Measurements from ENCODE around the gene CADPS2. TPM values are rescaled to one million over a fixed set of nuclear protein-coding genes. Genes with fewer than 3 reads are reported as not detected.
"Not testable (repeated sequence)": the region's sequence is repeated elsewhere in the genome, so short reads cannot be mapped to it uniquely, and the experiment has no call there.

CADPS2 gene
- total RNA-seq, 1 experiment from 2014 or later, result 12.2 TPM

DNA sequence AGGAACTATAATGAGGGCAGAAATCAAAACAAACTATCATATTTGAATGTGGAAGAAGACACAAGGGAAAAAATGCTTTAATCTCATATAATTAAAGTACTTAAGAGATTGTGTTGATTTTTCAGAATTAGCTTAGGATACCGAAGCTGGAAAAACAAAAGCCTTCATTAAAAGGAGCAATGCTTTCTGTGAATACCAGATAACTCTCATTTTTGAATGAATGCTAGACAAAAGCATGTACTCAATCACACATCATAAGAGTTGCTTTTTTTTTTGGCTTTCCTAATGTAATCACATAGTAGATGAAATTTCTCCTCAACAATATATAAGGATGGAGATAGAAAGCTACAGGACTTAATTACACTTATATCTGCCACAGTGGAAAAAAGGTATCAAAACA lies 43.3 kb downstream of the CADPS2 start:
- no peak overlapping the region for H3K4me3 Mint-ChIP-seq
- POLR2A ChIA-PET, result no interaction called here
- H3K9me3 Mint-ChIP-seq, result peaks cover 12% of the 10 kb centered on the region
- peaks cover 19% of the 10 kb centered on the region for H3K4me1 Mint-ChIP-seq
- CTCF ChIA-PET, result interaction anchor here (1.3 kb wide), 1 partner anchor 8 kb away, joined by 3 read pairs; no protein-coding TSS in a partner anchor
- H3K27ac Mint-ChIP-seq, result no peak overlapping the region
- ATAC-seq (no peak), DNase-seq (ENCODE audit: low spot score) (no peak)
- TF ChIP-seq MXD4 (CRISPR knock-in tag; IDR thresholded peaks at IDR 0.05; ENCODE audit: borderline replicate concordance) (no peak), OVOL2 (CRISPR knock-in tag; IDR thresholded peaks at IDR 0.05; ENCODE audit: borderline replicate concordance) (no peak)
- H3K27me3 Mint-ChIP-seq (ENCODE audit: low read depth), result no peaks in the 10 kb centered on the region
- no peaks in the 10 kb centered on the region for H3K36me3 Mint-ChIP-seq

GRCh38 chr7:122836286-122836685 lies 50.0 kb downstream of the CADPS2 start:
- H3K4me3 Mint-ChIP-seq; DNase-seq (ENCODE audit: low spot score); H3K27ac Mint-ChIP-seq; H3K27me3 Mint-ChIP-seq (ENCODE audit: low read depth); CTCF ChIA-PET; POLR2A ChIA-PET; ATAC-seq: not testable (repeated sequence)
- Mint-ChIP-seq H3K9me3 (peaks cover 30% of the 10 kb centered on the region), H3K4me1 (peaks cover 17% of the 10 kb centered on the region), H3K36me3 (peaks cover 20% of the 10 kb centered on the region)

- peaks cover 22% of the 10 kb centered on the region for H3K4me1 Mint-ChIP-seq
- H3K4me3 Mint-ChIP-seq, result peak overlapping the region; percentile 64
- H3K27ac Mint-ChIP-seq, result peak overlapping the region; percentile 43; the same call in 1 of the 2 replicates
- peak; percentile 77 for DNase-seq (ENCODE audit: low spot score)
- TF ChIP-seq, protein P1, sequence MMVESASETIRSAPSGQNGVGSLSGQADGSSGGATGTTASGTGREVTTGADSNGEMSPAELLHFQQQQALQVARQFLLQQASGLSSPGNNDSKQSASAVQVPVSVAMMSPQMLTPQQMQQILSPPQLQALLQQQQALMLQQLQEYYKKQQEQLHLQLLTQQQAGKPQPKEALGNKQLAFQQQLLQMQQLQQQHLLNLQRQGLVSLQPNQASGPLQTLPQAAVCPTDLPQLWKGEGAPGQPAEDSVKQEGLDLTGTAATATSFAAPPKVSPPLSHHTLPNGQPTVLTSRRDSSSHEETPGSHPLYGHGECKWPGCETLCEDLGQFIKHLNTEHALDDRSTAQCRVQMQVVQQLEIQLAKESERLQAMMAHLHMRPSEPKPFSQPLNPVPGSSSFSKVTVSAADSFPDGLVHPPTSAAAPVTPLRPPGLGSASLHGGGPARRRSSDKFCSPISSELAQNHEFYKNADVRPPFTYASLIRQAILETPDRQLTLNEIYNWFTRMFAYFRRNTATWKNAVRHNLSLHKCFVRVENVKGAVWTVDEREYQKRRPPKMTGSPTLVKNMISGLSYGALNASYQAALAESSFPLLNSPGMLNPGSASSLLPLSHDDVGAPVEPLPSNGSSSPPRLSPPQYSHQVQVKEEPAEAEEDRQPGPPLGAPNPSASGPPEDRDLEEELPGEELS (CRISPR knock-in tag; IDR thresholded peaks at IDR 0.05), result 0 out of 2 replicates have a peak, but pooled peaks have one; percentile 56
- TF ChIP-seq SP1 (CRISPR knock-in tag; conservative IDR thresholded peaks at IDR 0.05), result 0 out of 2 replicates have a peak, but pooled peaks have one; percentile 46
- TF ChIP-seq TP53 (CRISPR knock-in tag; IDR thresholded peaks at IDR 0.05), result 0 out of 2 replicates have a peak, but pooled peaks have one; percentile 37
- TF ChIP-seq ZNF281 (CRISPR knock-in tag; IDR thresholded peaks at IDR 0.05), result peak; percentile 92; the same call in 1 of the 2 replicates
- TF ChIP-seq FOXP1 (CRISPR knock-in tag; IDR thresholded peaks at IDR 0.05; ENCODE audit: borderline replicate concordance), result peak; percentile 76; the same call in 1 of the 2 replicates
- peak; percentile 94 for TF ChIP-seq FOXK1 (CRISPR knock-in tag; IDR thresholded peaks at IDR 0.05)
- H3K27me3 Mint-ChIP-seq (ENCODE audit: low read depth); ATAC-seq: not testable (repeated sequence)
- ChIA-PET CTCF (interaction anchor here (0.7 to 1.7 kb wide), 3 partner anchors 9 to 52 kb away, joined by 3 to 8 read pairs (median 7); partner anchors contain the start of gene CADPS2), POLR2A (interaction anchor here (0.6 kb wide), 1 partner anchor 31 kb away, joined by 3 read pairs; no protein-coding TSS in a partner anchor)
- H3K9me3 Mint-ChIP-seq, result peaks cover 30% of the 10 kb centered on the region
- peaks cover 20% of the 10 kb centered on the region for H3K36me3 Mint-ChIP-seq
Observed at GRCh38 chr7:122834571-122834942, 51.7 kb downstream of the CADPS2 start.

GRCh38 chr7:122833888-122834570 lies 52.2 kb downstream of the CADPS2 start:
- ATAC-seq (peak; percentile 28), DNase-seq (ENCODE audit: low spot score) (no peak)
- ChIA-PET CTCF (interaction anchor here (1.6 to 1.7 kb wide), 2 partner anchors 31 to 52 kb away, joined by 7 to 8 read pairs; partner anchors contain the start of gene CADPS2), POLR2A (no interaction called here)
- Mint-ChIP-seq H3K4me1 (peaks cover 22% of the 10 kb centered on the region), H3K27me3 (ENCODE audit: low read depth) (no peaks in the 10 kb centered on the region), H3K9me3 (peaks cover 30% of the 10 kb centered on the region), H3K36me3 (peaks cover 20% of the 10 kb centered on the region), H3K4me3 (peak overlapping the region; percentile 64), H3K27ac (peak overlapping the region; percentile 40)
- 0 out of 2 replicates have a peak, but pooled peaks have one; percentile 46 for TF ChIP-seq AR (CRISPR knock-in tag; IDR thresholded peaks at IDR 0.05)
- TF ChIP-seq, protein P2, sequence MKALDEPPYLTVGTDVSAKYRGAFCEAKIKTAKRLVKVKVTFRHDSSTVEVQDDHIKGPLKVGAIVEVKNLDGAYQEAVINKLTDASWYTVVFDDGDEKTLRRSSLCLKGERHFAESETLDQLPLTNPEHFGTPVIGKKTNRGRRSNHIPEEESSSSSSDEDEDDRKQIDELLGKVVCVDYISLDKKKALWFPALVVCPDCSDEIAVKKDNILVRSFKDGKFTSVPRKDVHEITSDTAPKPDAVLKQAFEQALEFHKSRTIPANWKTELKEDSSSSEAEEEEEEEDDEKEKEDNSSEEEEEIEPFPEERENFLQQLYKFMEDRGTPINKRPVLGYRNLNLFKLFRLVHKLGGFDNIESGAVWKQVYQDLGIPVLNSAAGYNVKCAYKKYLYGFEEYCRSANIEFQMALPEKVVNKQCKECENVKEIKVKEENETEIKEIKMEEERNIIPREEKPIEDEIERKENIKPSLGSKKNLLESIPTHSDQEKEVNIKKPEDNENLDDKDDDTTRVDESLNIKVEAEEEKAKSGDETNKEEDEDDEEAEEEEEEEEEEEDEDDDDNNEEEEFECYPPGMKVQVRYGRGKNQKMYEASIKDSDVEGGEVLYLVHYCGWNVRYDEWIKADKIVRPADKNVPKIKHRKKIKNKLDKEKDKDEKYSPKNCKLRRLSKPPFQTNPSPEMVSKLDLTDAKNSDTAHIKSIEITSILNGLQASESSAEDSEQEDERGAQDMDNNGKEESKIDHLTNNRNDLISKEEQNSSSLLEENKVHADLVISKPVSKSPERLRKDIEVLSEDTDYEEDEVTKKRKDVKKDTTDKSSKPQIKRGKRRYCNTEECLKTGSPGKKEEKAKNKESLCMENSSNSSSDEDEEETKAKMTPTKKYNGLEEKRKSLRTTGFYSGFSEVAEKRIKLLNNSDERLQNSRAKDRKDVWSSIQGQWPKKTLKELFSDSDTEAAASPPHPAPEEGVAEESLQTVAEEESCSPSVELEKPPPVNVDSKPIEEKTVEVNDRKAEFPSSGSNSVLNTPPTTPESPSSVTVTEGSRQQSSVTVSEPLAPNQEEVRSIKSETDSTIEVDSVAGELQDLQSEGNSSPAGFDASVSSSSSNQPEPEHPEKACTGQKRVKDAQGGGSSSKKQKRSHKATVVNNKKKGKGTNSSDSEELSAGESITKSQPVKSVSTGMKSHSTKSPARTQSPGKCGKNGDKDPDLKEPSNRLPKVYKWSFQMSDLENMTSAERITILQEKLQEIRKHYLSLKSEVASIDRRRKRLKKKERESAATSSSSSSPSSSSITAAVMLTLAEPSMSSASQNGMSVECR (CRISPR knock-in tag; IDR thresholded peaks at IDR 0.05; ENCODE audit: borderline replicate concordance), result no peak
- TF ChIP-seq SMAD3 (CRISPR knock-in tag; IDR thresholded peaks at IDR 0.05; ENCODE audit: borderline replicate concordance), result no peak
- TF ChIP-seq, protein P3, sequence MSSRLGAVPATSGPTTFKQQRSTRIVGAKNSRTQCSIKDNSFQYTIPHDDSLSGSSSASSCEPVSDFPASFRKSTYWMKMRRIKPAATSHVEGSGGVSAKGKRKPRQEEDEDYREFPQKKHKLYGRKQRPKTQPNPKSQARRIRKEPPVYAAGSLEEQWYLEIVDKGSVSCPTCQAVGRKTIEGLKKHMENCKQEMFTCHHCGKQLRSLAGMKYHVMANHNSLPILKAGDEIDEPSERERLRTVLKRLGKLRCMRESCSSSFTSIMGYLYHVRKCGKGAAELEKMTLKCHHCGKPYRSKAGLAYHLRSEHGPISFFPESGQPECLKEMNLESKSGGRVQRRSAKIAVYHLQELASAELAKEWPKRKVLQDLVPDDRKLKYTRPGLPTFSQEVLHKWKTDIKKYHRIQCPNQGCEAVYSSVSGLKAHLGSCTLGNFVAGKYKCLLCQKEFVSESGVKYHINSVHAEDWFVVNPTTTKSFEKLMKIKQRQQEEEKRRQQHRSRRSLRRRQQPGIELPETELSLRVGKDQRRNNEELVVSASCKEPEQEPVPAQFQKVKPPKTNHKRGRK (CRISPR knock-in tag; IDR thresholded peaks at IDR 0.05; ENCODE audit: borderline replicate concordance), result no peak

Measured in WTC11 (cell line).